Cardiac septum (tissue), 1 donor: Measurements from ENCODE around the gene ATPAF1. TPM values are rescaled to one million over a fixed set of nuclear protein-coding genes. Genes with fewer than 3 reads are reported as not detected.

Experiments
- DNase-seq: peaks from one replicate; pipeline ENCODE4 v3.0.0-alpha.2; 2020; ENCODE audit warnings: low spot score
- intact Hi-C: fragments of 100-400 bp; cut with DNase I; formaldehyde crosslinking; loops from one replicate; pipeline ENCODE4 v1.14.0; 2022
- total RNA-seq: library from RNA; stranded (reverse); fragmentation: NEBNext Ultra II Directional; extraction: Animal tissue kit (Norgen Biotek cat#: 25700); gene quantifications from one replicate; pipeline ENCODE4 v1.2.1, GENCODE V29; 2021
- donor health status: DM: no; HTN: no; CAD: no.

ATPAF1 gene
- total RNA-seq, 1 donor from 2014 or later, result 190 TPM

- intact Hi-C loops, result loop anchor here (5.0 kb wide), 2 partner anchors 48 to 98 kb away; partner anchors contain the start of genes ATPAF1 and EFCAB14
- no peak for DNase-seq
Observed at GRCh38 chr1:46619656-46620258, 48.4 kb downstream of the ATPAF1 start.

- intact Hi-C loops, result loop anchor here (5.0 kb wide), 2 partner anchors 48 to 98 kb away; partner anchors contain the start of genes ATPAF1 and EFCAB14
- no peak for DNase-seq
Observed at GRCh38 chr1:46618754-46619415, 49.3 kb downstream of the ATPAF1 start.

DNA sequence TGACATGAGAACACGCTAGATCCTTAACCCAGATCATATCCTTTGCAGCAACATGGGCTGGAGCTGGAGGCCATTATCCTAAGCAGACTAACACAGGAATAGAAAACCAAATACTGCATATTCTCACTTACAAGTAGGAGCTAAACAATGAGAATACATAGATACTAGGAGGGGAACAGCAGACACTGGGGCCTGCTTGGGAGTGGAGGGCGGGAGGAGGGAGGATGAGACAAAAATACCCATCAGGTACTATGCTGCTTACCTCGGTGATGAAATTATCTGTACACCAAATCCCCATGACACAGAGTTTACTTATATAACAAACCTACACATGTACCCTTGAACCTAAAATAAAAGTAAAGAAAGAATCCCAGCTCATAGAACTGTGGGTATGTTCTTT is 50.3 kb downstream of the ATPAF1 start:
- intact Hi-C loops, result loop anchor here (5.0 kb wide), 2 partner anchors 49 to 99 kb away; partner anchors contain the start of genes ATPAF1 and EFCAB14
- no peak for DNase-seq

DNA sequence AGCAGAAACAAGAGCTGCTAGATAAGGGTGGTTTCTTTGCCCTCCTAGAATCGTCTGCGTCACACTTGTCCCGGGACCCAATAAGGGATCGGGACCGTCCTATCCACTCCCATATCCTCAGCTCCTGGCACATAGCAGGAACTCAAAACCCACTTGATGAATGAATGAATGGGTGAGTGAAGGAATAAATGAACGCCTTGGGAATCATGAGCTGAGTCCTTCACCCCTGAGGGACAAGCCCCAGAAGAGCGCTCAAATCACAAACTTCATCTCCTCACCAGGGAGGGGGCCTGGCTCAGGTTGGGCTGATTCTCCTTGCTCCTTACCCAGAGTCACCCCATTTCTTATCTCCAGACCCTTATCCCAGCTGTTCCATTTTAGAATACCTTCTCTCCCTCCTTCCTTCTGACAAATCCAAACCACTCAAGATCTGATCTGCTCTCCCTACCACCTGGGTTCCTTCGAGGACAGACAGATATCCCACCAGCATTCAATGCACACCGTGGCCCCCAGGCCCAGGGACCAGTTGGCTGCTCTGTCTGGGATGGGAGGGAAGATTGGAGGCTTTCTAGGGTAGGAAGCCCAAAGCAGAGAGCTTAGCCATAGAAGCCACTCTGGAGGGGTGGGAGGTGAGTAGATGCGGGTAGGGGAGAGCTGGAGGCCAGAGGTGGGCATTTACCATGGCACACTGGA is 50.9 kb downstream of the ATPAF1 start:
- no peak for DNase-seq
- intact Hi-C loops, result loop anchor here (5.0 kb wide), 2 partner anchors 50 to 100 kb away; partner anchors contain the start of genes ATPAF1 and EFCAB14

DNA sequence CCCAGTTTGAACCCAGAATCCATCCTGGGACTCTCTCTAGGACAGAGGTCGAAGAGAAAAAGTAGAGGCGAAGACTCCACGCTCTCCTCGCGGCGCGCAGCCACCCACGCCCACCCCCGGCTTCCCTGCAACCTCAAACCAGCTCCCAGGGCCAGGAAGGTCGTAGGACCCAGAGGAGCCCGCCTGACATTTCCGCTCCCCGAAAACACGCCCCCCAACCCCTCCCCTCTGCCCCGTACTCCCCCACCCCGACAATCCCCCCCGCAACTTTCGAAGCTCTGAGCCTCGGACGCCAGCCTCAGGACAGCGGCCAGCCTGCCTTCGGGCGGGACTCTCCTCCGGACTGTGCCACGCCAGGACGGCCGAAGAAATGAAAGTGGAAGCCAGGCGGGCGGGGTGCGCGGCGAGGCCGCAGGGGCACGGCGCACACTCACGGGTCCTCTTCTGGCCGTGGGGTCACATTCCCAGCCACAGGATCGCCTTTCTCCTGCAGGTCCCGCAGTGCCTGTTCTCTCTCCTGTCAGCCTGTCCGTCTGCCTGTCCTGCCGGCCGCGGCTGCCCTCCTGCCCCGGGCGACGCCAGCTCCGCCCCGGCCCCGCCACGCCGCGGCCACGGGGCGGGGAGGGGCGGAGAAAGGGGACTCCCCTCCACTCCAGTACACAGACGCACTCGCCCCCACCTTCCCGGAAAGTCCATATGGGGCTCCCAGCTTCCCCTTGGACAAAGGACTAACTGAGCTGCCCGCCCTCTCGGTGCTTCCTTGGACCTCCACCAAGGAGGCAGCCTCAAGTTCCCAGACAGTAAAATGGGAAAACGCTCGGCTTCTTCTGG is 51.7 kb downstream of the ATPAF1 start, which contains the start of gene MOB3C:
Gene MOB3C (minus strand): TSS at position 535 of the 831 bp plus-strand sequence. CDS start 3,490 bp downstream, outside the sequence.
- peak; percentile 94 for DNase-seq
- intact Hi-C loops, result loop anchor here (5.0 kb wide), 2 partner anchors 51 to 101 kb away; partner anchors contain the start of genes ATPAF1 and EFCAB14

DNA sequence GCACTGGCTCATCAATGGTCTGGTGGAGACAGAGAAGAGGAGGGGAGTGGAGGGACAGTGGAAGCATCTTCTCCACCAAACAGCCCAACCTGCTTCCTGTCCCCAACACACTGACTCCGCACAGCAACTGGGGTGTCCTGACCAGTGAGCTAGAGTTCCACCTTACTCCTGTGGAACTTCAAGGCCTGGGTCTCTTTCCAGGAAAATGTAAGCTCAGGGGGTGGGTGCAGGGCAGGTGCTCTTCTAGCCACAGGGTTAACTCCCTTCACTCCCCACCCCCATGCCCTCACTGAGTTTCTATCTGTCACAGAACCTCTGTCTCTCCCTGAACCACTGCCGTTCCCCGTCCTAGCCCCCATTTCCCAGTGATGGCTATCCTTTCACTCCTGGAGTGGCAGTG is 52.4 kb downstream of the ATPAF1 start:
- no peak for DNase-seq
- intact Hi-C loops, result loop anchor here (5.0 kb wide), 2 partner anchors 52 to 102 kb away; partner anchors contain the start of genes ATPAF1 and EFCAB14

DNA sequence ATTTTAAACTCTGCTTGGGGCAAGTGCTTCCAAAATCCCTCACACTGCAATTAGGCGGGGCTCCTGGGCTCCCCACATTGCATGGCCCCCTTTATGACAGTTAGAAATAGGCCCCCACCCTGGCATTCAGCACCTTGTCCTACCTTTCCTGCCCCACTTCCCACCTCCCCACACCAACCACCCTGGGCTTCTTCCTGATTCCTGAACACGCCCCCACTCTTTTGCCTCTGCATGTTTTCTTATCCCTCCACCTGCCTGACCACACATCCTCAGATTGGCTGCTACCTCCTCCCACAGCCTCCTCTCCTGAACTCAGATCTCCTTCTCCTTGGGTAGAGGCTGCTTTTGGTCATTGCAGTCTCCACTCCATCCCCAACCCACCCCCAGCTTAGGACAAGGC is 53.1 kb downstream of the ATPAF1 start:
- no peak for DNase-seq
- intact Hi-C loops, result loop anchor here (5.0 kb wide), 2 partner anchors 52 to 102 kb away; partner anchors contain the start of genes ATPAF1 and EFCAB14

DNA sequence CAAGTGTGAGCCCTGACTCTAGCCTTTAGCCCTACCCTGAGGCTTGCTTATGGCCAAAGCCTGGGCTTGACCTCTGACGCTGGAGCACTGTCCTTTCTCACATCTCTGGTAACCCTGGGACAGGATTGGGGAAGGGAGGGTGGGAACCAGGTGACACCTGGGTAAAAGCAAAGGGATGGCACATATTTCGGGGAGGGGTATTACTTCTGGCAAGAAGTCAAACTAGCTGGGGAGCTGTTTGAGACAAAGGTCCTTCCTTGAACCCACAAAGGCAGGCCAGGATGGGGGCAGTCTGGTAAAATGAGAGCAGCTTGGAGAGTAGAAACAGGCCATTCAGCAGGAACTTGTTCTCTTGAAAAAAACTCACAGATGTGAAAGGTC is 53.6 kb downstream of the ATPAF1 start:
- DNase-seq, result no peak
- intact Hi-C loops, result no loop called here

- DNase-seq, result peak; percentile 94
- intact Hi-C loops, result no loop called here
Observed at GRCh38 chr1:46613661-46614603, 54.2 kb downstream of the ATPAF1 start.

- DNase-seq, result no peak
- intact Hi-C loops, result no loop called here
Observed at GRCh38 chr1:46612937-46613660, 55.1 kb downstream of the ATPAF1 start.

DNA sequence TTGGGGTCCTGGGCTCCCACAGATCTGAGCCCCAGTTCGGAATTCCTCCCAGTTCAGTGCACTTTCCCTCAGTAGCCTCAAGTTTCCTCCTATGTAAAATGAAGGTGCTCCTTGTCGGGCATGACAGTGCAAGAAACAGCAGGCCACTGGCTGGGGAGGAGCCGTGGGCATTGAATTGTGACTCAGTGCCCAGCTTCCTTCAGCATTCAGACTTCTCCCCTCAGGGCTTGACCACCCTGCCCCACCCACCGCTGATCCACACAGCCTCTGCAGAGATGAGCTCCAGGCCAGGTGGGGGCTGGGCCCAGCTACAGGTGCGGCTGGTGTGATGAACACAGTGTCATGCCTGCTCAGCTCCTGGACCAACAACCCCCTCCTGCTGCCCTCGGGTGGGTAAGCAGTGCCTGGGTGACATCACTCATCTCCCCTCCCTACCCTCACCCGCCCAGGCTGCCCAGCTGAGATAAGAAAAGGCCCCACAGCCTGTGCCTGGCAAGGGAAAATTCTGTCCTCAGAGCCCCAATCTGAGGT is 56.4 kb downstream of the ATPAF1 start:
- intact Hi-C loops, result no loop called here
- no peak for DNase-seq

DNA sequence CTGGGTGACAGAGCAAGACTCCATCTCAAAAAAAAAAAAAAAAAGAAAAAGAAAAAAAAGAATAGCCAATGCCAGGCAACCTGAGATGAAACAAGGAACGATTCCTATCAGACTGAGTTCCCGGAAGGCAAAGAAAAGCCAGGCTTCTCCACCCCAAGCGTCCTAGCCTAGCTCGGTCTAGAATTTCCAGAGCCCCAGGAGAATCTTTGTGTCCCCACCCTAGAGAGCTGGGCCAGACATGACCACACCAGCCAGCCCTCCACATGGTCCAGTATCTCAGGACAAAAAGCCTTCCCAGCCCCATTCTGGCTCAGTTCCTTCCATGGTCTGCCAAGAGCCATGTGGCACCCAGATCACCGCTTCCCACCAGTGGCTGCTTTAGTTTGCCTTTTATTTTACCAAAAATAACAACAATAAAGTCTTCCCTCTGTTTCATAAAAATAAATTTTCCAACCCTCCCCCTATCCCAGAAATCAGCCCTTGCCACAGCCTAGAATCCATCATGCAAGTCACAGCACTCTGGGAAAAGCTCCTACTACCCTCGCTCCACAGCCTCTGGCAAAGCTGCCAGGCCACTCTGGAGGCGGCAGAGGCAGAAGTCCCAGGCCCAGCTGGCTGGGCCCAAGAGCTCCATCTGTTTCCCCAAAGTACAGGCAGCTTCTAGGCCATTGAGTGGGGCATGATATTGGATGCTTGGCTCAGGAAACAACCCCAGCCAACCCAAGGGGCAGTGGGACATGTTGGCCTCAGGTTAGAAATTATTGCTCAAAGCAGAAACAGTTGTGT is 60.6 kb downstream of the ATPAF1 start:
- DNase-seq, result no peak
- intact Hi-C loops, result no loop called here

- no peak for DNase-seq
- intact Hi-C loops, result no loop called here
Observed at GRCh38 chr1:46606255-46606965, 61.8 kb downstream of the ATPAF1 start.

DNA sequence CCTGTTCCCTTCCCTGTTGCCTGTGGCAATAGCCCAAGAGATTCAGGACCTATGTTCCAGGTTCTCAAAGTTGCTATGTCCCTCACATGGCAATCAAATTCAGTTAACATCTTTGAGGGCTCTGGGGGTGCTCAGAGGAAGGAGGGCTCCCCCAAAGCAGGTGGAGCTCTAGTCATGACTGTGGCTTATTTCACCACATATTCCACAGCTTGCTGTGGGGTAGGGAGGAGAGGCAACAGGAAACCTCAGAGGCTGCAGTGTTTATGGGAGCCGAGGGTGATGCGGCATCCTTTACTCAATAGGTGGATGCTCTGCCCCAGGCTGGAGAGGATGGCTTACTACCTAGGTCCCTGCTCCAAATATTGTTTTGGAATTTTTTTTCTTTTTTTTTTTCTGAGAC is 62.9 kb downstream of the ATPAF1 start:
- no peak for DNase-seq
- intact Hi-C loops, result no loop called here

- intact Hi-C loops, result no loop called here
- peak; percentile 99 for DNase-seq
Observed at GRCh38 chr1:46603858-46604549, 64.2 kb downstream of the ATPAF1 start, which contains the start of gene MKNK1. Gene MKNK1 (minus strand): TSS chr1:46604268. CDS start chr1:46583327, 20,941 bp downstream.
